ENCODE data around the gene MEGF11. TPM values are rescaled to one million over a fixed set of nuclear protein-coding genes. Genes with fewer than 3 reads are reported as not detected.
"Not testable (repeated sequence)": the region's sequence is repeated elsewhere in the genome, so short reads cannot be mapped to it uniquely, and the experiment has no call there.

MEGF11 gene
- total RNA-seq, 1 experiment from 2014 or later, result 0.03 TPM

GRCh38 chr15:66288551-66289185 is 35.1 kb upstream of the MEGF11 start:
- H3K36me3 ChIP-seq, result no peaks in the 10 kb centered on the region
- H3K4me1 ChIP-seq (replicated peaks), result peaks cover 33% of the 10 kb centered on the region
- DNase-seq (ENCODE audit: low read depth in 1 of 2, low spot score in 2 of 2), result peak; percentile 44 to 48
- no peak overlapping the region for H3K27ac ChIP-seq
- no peaks in the 10 kb centered on the region for H3K9me3 ChIP-seq (replicated peaks)
- no peaks in the 10 kb centered on the region for H3K27me3 ChIP-seq (replicated peaks)
- no peak overlapping the region for H3K4me3 ChIP-seq

- no peak overlapping the region for H3K4me3 ChIP-seq
- no peak overlapping the region for H3K27ac ChIP-seq
- no peaks in the 10 kb centered on the region for H3K36me3 ChIP-seq
- H3K4me1 ChIP-seq (replicated peaks), result peaks cover 30% of the 10 kb centered on the region
- no peak for DNase-seq (ENCODE audit: low read depth in 1 of 2, low spot score in 2 of 2)
- no peaks in the 10 kb centered on the region for H3K9me3 ChIP-seq (replicated peaks)
- no peaks in the 10 kb centered on the region for H3K27me3 ChIP-seq (replicated peaks)
These were observed 34.5 kb upstream of the MEGF11 start for GRCh38 chr15:66288093-66288492.

- peaks cover 25% of the 10 kb centered on the region for H3K4me1 ChIP-seq (replicated peaks)
- no peak overlapping the region for H3K27ac ChIP-seq
- H3K9me3 ChIP-seq (replicated peaks), result no peaks in the 10 kb centered on the region
- H3K27me3 ChIP-seq (replicated peaks), result no peaks in the 10 kb centered on the region
- H3K4me3 ChIP-seq, result no peak overlapping the region
- H3K36me3 ChIP-seq, result no peaks in the 10 kb centered on the region
- DNase-seq (ENCODE audit: low read depth in 1 of 2, low spot score in 2 of 2), result peak in 1 of 2 experiments; percentile 50
These were observed 34.0 kb upstream of the MEGF11 start for GRCh38 chr15:66287461-66288057.

- Histone ChIP-seq H3K27ac (no peak overlapping the region), H3K36me3 (no peaks in the 10 kb centered on the region), H3K4me3 (no peak overlapping the region), H3K4me1 (replicated peaks) (peaks cover 18% of the 10 kb centered on the region), H3K27me3 (replicated peaks) (peaks cover 6% of the 10 kb centered on the region), H3K9me3 (replicated peaks) (no peaks in the 10 kb centered on the region)
- no peak for DNase-seq (ENCODE audit: low read depth in 1 of 2, low spot score in 2 of 2)
These were observed 32.2 kb upstream of the MEGF11 start for GRCh38 chr15:66285533-66286280.

- peaks cover 17% of the 10 kb centered on the region for H3K27me3 ChIP-seq (replicated peaks)
- H3K9me3 ChIP-seq (replicated peaks), result no peaks in the 10 kb centered on the region
- H3K4me1 ChIP-seq (replicated peaks), result peaks cover 18% of the 10 kb centered on the region
- H3K36me3 ChIP-seq, result no peaks in the 10 kb centered on the region
- no peak overlapping the region for H3K27ac ChIP-seq
- no peak overlapping the region for H3K4me3 ChIP-seq
- no peak for DNase-seq (ENCODE audit: low read depth in 1 of 2, low spot score in 2 of 2)
These were observed 30.7 kb upstream of the MEGF11 start for GRCh38 chr15:66284271-66284670.

GRCh38 chr15:66278671-66279070 is 25.1 kb upstream of the MEGF11 start:
- Histone ChIP-seq H3K27ac (no peak overlapping the region), H3K9me3 (replicated peaks) (no peaks in the 10 kb centered on the region), H3K4me1 (replicated peaks) (no peaks in the 10 kb centered on the region), H3K27me3 (replicated peaks) (peaks cover 28% of the 10 kb centered on the region), H3K36me3 (no peaks in the 10 kb centered on the region), H3K4me3 (no peak overlapping the region)
- DNase-seq (ENCODE audit: low read depth in 1 of 2, low spot score in 2 of 2), result no peak

- no peaks in the 10 kb centered on the region for H3K4me1 ChIP-seq (replicated peaks)
- peaks cover 28% of the 10 kb centered on the region for H3K27me3 ChIP-seq (replicated peaks)
- H3K9me3 ChIP-seq (replicated peaks), result no peaks in the 10 kb centered on the region
- DNase-seq (ENCODE audit: low read depth in 1 of 2, low spot score in 2 of 2), result no peak
- no peak overlapping the region for H3K4me3 ChIP-seq
- H3K27ac ChIP-seq, result no peak overlapping the region
- no peaks in the 10 kb centered on the region for H3K36me3 ChIP-seq
These were observed 24.5 kb upstream of the MEGF11 start for GRCh38 chr15:66278056-66278455.

GRCh38 chr15:66276546-66276945 is 23.0 kb upstream of the MEGF11 start:
- H3K27me3 ChIP-seq (replicated peaks), result peaks cover 28% of the 10 kb centered on the region
- H3K9me3 ChIP-seq (replicated peaks), result no peaks in the 10 kb centered on the region
- no peaks in the 10 kb centered on the region for H3K36me3 ChIP-seq
- no peaks in the 10 kb centered on the region for H3K4me1 ChIP-seq (replicated peaks)
- no peak for DNase-seq (ENCODE audit: low read depth in 1 of 2, low spot score in 2 of 2)
- H3K4me3 ChIP-seq, result no peak overlapping the region
- H3K27ac ChIP-seq, result no peak overlapping the region

GRCh38 chr15:66275352-66275751 is 21.8 kb upstream of the MEGF11 start:
- no peaks in the 10 kb centered on the region for H3K4me1 ChIP-seq (replicated peaks)
- no peaks in the 10 kb centered on the region for H3K9me3 ChIP-seq (replicated peaks)
- H3K4me3 ChIP-seq, result no peak overlapping the region
- no peak overlapping the region for H3K27ac ChIP-seq
- H3K36me3 ChIP-seq, result no peaks in the 10 kb centered on the region
- DNase-seq (ENCODE audit: low read depth in 1 of 2, low spot score in 2 of 2), result no peak
- peaks cover 27% of the 10 kb centered on the region for H3K27me3 ChIP-seq (replicated peaks)

GRCh38 chr15:66270932-66271331 is 17.4 kb upstream of the MEGF11 start:
- Histone ChIP-seq H3K9me3 (replicated peaks) (no peaks in the 10 kb centered on the region), H3K4me3 (no peak overlapping the region), H3K4me1 (replicated peaks) (no peaks in the 10 kb centered on the region), H3K27me3 (replicated peaks) (peaks cover 12% of the 10 kb centered on the region), H3K36me3 (no peaks in the 10 kb centered on the region), H3K27ac (no peak overlapping the region)
- no peak for DNase-seq (ENCODE audit: low read depth in 1 of 2, low spot score in 2 of 2)

GRCh38 chr15:66269326-66270090 is 16.0 kb upstream of the MEGF11 start:
- Histone ChIP-seq H3K4me3 (no peak overlapping the region), H3K27me3 (replicated peaks) (peaks cover 13% of the 10 kb centered on the region), H3K27ac (no peak overlapping the region), H3K36me3 (no peaks in the 10 kb centered on the region), H3K9me3 (replicated peaks) (no peaks in the 10 kb centered on the region), H3K4me1 (replicated peaks) (no peaks in the 10 kb centered on the region)
- no peak for DNase-seq (ENCODE audit: low read depth in 1 of 2, low spot score in 2 of 2)

- peaks cover 37% of the 10 kb centered on the region for H3K27me3 ChIP-seq (replicated peaks)
- no peak for DNase-seq (ENCODE audit: low read depth in 1 of 2, low spot score in 2 of 2)
- H3K4me1 ChIP-seq (replicated peaks), result no peaks in the 10 kb centered on the region
- no peaks in the 10 kb centered on the region for H3K36me3 ChIP-seq
- peaks cover 6% of the 10 kb centered on the region; the same call in 1 of the 2 replicates for H3K9me3 ChIP-seq (replicated peaks)
- no peak overlapping the region for H3K4me3 ChIP-seq
- H3K27ac ChIP-seq, result no peak overlapping the region
These were observed 11.4 kb upstream of the MEGF11 start for GRCh38 chr15:66264859-66265513.

GRCh38 chr15:66262837-66263236 is 9.3 kb upstream of the MEGF11 start:
- H3K27ac ChIP-seq; H3K9me3 ChIP-seq (replicated peaks); DNase-seq (ENCODE audit: low read depth in 1 of 2, low spot score in 2 of 2); H3K4me1 ChIP-seq (replicated peaks); H3K36me3 ChIP-seq; H3K4me3 ChIP-seq: not testable (repeated sequence)
- peaks cover 50% of the 10 kb centered on the region for H3K27me3 ChIP-seq (replicated peaks)

All from SJSA1 (cell line).